Neural progenitor cell (in vitro differentiated cells): ENCODE data around the gene EXD3.

Experiments
- CTCF ChIP-seq: fragments of 200-600 bp; sonication (generic); IDR thresholded peaks from 2 replicates; pipeline ENCODE4 v1.5.1; 2017; ENCODE audit warnings: antibody characterized with exemption, mild to moderate bottlenecking
- EZH2 ChIP-seq: fragments of 200-600 bp; sonication (generic); IDR thresholded peaks from 2 replicates; pipeline ENCODE4 v1.6.1; 2017; ENCODE audit warnings: antibody characterized with exemption, mild to moderate bottlenecking, moderate library complexity

DNA sequence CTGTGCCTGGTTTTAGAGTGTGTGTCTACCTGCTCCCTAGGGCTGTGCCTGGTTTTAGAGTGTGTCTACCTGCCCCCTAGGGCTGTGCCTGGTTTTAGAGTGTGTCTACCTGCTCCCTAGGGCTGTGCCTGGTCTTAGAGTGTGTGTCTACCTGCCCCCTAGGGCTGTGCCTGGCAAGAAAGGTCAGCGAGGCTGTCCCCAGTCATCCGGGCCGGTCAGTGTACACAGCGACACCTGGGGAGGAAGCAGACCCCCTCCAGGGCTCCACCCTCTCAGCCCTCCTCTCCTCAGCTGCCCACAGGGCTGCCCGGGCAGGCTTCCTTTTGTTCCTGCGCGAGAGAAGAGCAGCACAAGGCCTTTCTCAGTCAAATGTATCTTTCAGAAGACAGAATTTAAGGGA lies 125.0 kb downstream of the EXD3 start:
- TF ChIP-seq CTCF (no peak), EZH2 (no peak)
